Suprapubic skin (tissue), 4 donors: ENCODE data around the gene ANKRD34B. TPM values are rescaled to one million over a fixed set of nuclear protein-coding genes. Genes with fewer than 3 reads are reported as not detected.

Source experiments
- DNase-seq, 2 donors: peaks; one replicate each; pipeline ENCODE4 v3.0.0-alpha.2; 2019; ENCODE audit warnings: low spot score in 2 of 2
- H3K27ac ChIP-seq: fragments of 200-600 bp; sonication (generic); one replicate; pipeline ENCODE4 v1.5.1; 2019
- H3K27me3 ChIP-seq: fragments of 200-600 bp; sonication (generic); one replicate; pipeline ENCODE4 v1.5.1; 2019
- H3K36me3 ChIP-seq: fragments of 200-600 bp; sonication (generic); one replicate; pipeline ENCODE4 v1.5.1; 2019
- H3K4me1 ChIP-seq: fragments of 200-600 bp; sonication (generic); one replicate; pipeline ENCODE4 v1.5.1; 2019
- H3K4me3 ChIP-seq: fragments of 200-600 bp; sonication (generic); one replicate; pipeline ENCODE4 v1.5.1; 2019; ENCODE audit warnings: mild to moderate bottlenecking
- H3K9me3 ChIP-seq: fragments of 200-600 bp; sonication (generic); one replicate; pipeline ENCODE4 v1.5.1; 2019
- CTCF ChIP-seq, 2 donors: fragments of 200-600 bp in 1 of 2; fragments of 450-650 bp in 1 of 2; sonication (generic) in 1 of 2; IDR thresholded peaks; one replicate each; pipeline ENCODE4 v1.5.1; 2016 to 2019; ENCODE audit warnings: antibody characterized with exemption in 2 of 2, mild to moderate bottlenecking in 1 of 2, moderate library complexity in 1 of 2
- EP300 ChIP-seq: sonication (generic); formaldehyde crosslinking; IDR thresholded peaks from one replicate; pipeline ENCODE4 v1.6.1; 2017; ENCODE audit warnings: antibody characterized with exemption
- POLR2A ChIP-seq, 2 donors: fragments of 450-650 bp; IDR thresholded peaks; one replicate each; pipeline ENCODE4 v1.6.1; 2017; ENCODE audit warnings: antibody characterized with exemption in 2 of 2, mild to moderate bottlenecking in 2 of 2, moderate library complexity in 2 of 2
- POLR2AphosphoS5 ChIP-seq, 3 donors: sonication (generic); formaldehyde crosslinking; IDR thresholded peaks; one replicate each; pipeline ENCODE4 v1.6.1; 2017; ENCODE audit warnings: antibody characterized with exemption in 3 of 3
- WGBS: methylation state at CpG from one replicate; pipeline ENCODE4 v1.1.5; 2018; 5-methylcytosine and 5-hydroxymethylcytosine counted together
- total RNA-seq, 4 donors: library from RNA; depleted of rRNA; stranded (reverse); fragments of >200 nt; gene quantifications; one replicate each; pipeline ENCODE4 v1.1.0, GENCODE V29; 2016

ANKRD34B gene
- total RNA-seq, 4 donors from 2014 or later: not detected

- H3K27me3 ChIP-seq: no peaks in the 10 kb centered on the region
- H3K9me3 ChIP-seq: no peaks in the 10 kb centered on the region
- H3K4me3 ChIP-seq: no peak overlapping the region
- H3K4me1 ChIP-seq: no peaks in the 10 kb centered on the region
- TF ChIP-seq POLR2AphosphoS5 (IDR thresholded peaks at IDR 0.05) (no peak), EP300 (no peak), CTCF (IDR thresholded peaks at IDR 0.05) (no peak), POLR2A (IDR thresholded peaks at IDR 0.05) (no peak)
- no peaks in the 10 kb centered on the region for H3K36me3 ChIP-seq
- H3K27ac ChIP-seq: no peak overlapping the region
- DNase-seq: no peak
- 91% methylated on average over 1 of the region's 1 CpG for WGBS
Observed at GRCh38 chr5:80608731-80609130, 38.7 kb upstream of the ANKRD34B start.

DNA sequence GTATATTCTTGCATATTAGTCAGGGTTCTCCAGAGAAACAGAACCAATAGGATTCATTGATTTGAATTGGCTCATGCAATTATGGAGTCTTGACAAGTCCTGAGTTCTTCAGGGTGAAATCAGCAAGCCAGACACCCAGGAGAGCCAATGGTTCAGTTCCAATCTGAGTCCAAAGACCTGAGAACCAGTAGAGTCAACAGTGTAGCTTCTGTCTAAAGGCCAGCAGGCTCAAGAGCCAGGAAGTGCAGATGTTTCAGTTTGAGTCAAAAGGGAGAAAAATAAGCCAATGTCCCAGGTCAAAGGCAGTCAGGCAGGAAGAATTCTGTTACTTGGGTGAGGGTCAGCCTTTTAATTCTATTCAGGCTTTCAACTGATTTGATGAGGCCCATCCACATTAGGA, 37.8 kb upstream of the ANKRD34B start:
- DNase-seq: no peak
- H3K4me1 ChIP-seq: no peaks in the 10 kb centered on the region
- TF ChIP-seq EP300: no peak
- no peak for TF ChIP-seq POLR2A (IDR thresholded peaks at IDR 0.05)
- no peak for TF ChIP-seq POLR2AphosphoS5 (IDR thresholded peaks at IDR 0.05)
- TF ChIP-seq CTCF (IDR thresholded peaks at IDR 0.05): no peak
- no peak overlapping the region for H3K4me3 ChIP-seq
- no peaks in the 10 kb centered on the region for H3K36me3 ChIP-seq
- no peaks in the 10 kb centered on the region for H3K27me3 ChIP-seq
- H3K9me3 ChIP-seq: no peaks in the 10 kb centered on the region
- H3K27ac ChIP-seq: no peak overlapping the region

- no peak for TF ChIP-seq POLR2AphosphoS5 (IDR thresholded peaks at IDR 0.05)
- no peak for TF ChIP-seq CTCF (IDR thresholded peaks at IDR 0.05)
- no peak for TF ChIP-seq EP300
- no peak for TF ChIP-seq POLR2A (IDR thresholded peaks at IDR 0.05)
- no peak overlapping the region for H3K4me3 ChIP-seq
- no peak overlapping the region for H3K27ac ChIP-seq
- no peaks in the 10 kb centered on the region for H3K9me3 ChIP-seq
- H3K36me3 ChIP-seq: no peaks in the 10 kb centered on the region
- H3K4me1 ChIP-seq: no peaks in the 10 kb centered on the region
- no peaks in the 10 kb centered on the region for H3K27me3 ChIP-seq
- DNase-seq: no peak
Observed at GRCh38 chr5:80607343-80607742, 37.3 kb upstream of the ANKRD34B start.

- WGBS: 85% methylated on average over 2 of the region's 2 CpGs
- Histone ChIP-seq H3K4me1 (no peaks in the 10 kb centered on the region), H3K27me3 (no peaks in the 10 kb centered on the region), H3K9me3 (no peaks in the 10 kb centered on the region), H3K4me3 (no peak overlapping the region), H3K36me3 (no peaks in the 10 kb centered on the region), H3K27ac (no peak overlapping the region)
- no peak for TF ChIP-seq POLR2A (IDR thresholded peaks at IDR 0.05)
- no peak for TF ChIP-seq EP300
- TF ChIP-seq POLR2AphosphoS5 (IDR thresholded peaks at IDR 0.05): no peak
- no peak for TF ChIP-seq CTCF (IDR thresholded peaks at IDR 0.05)
- DNase-seq: no peak
Observed at GRCh38 chr5:80600943-80601693, 31.0 kb upstream of the ANKRD34B start.

- WGBS: 60% methylated on average over 7 of the region's 7 CpGs
- DNase-seq: no peak
- Histone ChIP-seq H3K27ac (no peak overlapping the region), H3K27me3 (no peaks in the 10 kb centered on the region), H3K9me3 (no peaks in the 10 kb centered on the region), H3K4me1 (no peaks in the 10 kb centered on the region), H3K36me3 (no peaks in the 10 kb centered on the region), H3K4me3 (no peak overlapping the region)
- TF ChIP-seq CTCF (IDR thresholded peaks at IDR 0.05) (no peak), POLR2A (IDR thresholded peaks at IDR 0.05) (no peak), EP300 (no peak), POLR2AphosphoS5 (IDR thresholded peaks at IDR 0.05) (no peak)
Observed at GRCh38 chr5:80597500-80597899, 27.4 kb upstream of the ANKRD34B start.
